GM19238 (cell line): ENCODE measurements around the gene LIN28A.
A peak's percentile ranks its signal among the peaks of the same experiment; 100 is the strongest.
"Not testable (repeated sequence)": the region's sequence is repeated elsewhere in the genome, so short reads cannot be mapped to it uniquely, and the experiment has no call there.

Experiments used
- DNase-seq: peaks from one replicate; pipeline ENCODE4 v3.0.0; 2011; ENCODE audit warnings: low spot score; ENCODE audit not compliant: insufficient read length

LIN28A gene

GRCh38 chr1:26410706-26411623, at the start of gene LIN28A:
Gene LIN28A, plus strand, starts transcription at chr1:26410817. Its CDS starts 75 bp downstream, at chr1:26410892.
- DNase-seq, result no peak

- DNase-seq, result no peak
These were observed 49.0 kb upstream of the LIN28A start for GRCh38 chr1:26361605-26362122.

GRCh38 chr1:26362331-26362730, 48.3 kb upstream of the LIN28A start:
- DNase-seq, result no peak

GRCh38 chr1:26363549-26364448, 46.8 kb upstream of the LIN28A start:
- peak; percentile 77 for DNase-seq

- DNase-seq, result no peak
These were observed 45.7 kb upstream of the LIN28A start for GRCh38 chr1:26364956-26365355.

GRCh38 chr1:26367441-26367840, 43.2 kb upstream of the LIN28A start:
- no peak for DNase-seq

GRCh38 chr1:26368006-26368405, 42.6 kb upstream of the LIN28A start:
- DNase-seq, result no peak

- no peak for DNase-seq
These were observed 42.1 kb upstream of the LIN28A start for GRCh38 chr1:26368486-26368885.

GRCh38 chr1:26370591-26371382, 39.8 kb upstream of the LIN28A start:
- DNase-seq, result no peak

GRCh38 chr1:26372039-26372438, 38.6 kb upstream of the LIN28A start:
- no peak for DNase-seq

- DNase-seq, result not testable (repeated sequence)
These were observed 38.0 kb upstream of the LIN28A start, which contains the start of gene ZNF683 for GRCh38 chr1:26372611-26373010. Gene ZNF683, minus strand, starts transcription at chr1:26372750. Its CDS starts 4,179 bp downstream, at chr1:26368571.

- DNase-seq, result no peak
These were observed 37.3 kb upstream of the LIN28A start for GRCh38 chr1:26373281-26373680.

GRCh38 chr1:26373789-26374188, 36.8 kb upstream of the LIN28A start:
- no peak for DNase-seq

- DNase-seq, result not testable (repeated sequence)
These were observed 36.3 kb upstream of the LIN28A start for GRCh38 chr1:26374361-26374760.

- no peak for DNase-seq
These were observed 35.5 kb upstream of the LIN28A start for GRCh38 chr1:26375081-26375480.

GRCh38 chr1:26376050-26376449, 34.6 kb upstream of the LIN28A start:
- DNase-seq, result no peak

GRCh38 chr1:26378088-26378878, 32.3 kb upstream of the LIN28A start:
- peak; percentile 46 for DNase-seq

- no peak for DNase-seq
These were observed 31.8 kb upstream of the LIN28A start for GRCh38 chr1:26378879-26379251.

GRCh38 chr1:26384076-26384475, 26.5 kb upstream of the LIN28A start:
- DNase-seq, result no peak

- not testable (repeated sequence) for DNase-seq
These were observed 25.6 kb upstream of the LIN28A start for GRCh38 chr1:26385063-26385462.
